Astrocyte (in vitro differentiated cells and primary cell): Measurements from ENCODE around the gene DIP2C.

Source experiments
- EZH2 ChIP-seq: IDR thresholded peaks from 2 replicates; pipeline ENCODE4 v1.6.1; 2012; ENCODE audit warnings: mild to moderate bottlenecking, low read length, inconsistent platforms; ENCODE audit not compliant: insufficient read depth
- TF ChIP-seq, protein P1 (sequence below): IDR thresholded peaks from 2 replicates; pipeline ENCODE4 v1.5.1; 2011; ENCODE audit warnings: low read depth, mild to moderate bottlenecking, inconsistent platforms, low read length, moderate library complexity; ENCODE audit not compliant: insufficient read depth

DNA sequence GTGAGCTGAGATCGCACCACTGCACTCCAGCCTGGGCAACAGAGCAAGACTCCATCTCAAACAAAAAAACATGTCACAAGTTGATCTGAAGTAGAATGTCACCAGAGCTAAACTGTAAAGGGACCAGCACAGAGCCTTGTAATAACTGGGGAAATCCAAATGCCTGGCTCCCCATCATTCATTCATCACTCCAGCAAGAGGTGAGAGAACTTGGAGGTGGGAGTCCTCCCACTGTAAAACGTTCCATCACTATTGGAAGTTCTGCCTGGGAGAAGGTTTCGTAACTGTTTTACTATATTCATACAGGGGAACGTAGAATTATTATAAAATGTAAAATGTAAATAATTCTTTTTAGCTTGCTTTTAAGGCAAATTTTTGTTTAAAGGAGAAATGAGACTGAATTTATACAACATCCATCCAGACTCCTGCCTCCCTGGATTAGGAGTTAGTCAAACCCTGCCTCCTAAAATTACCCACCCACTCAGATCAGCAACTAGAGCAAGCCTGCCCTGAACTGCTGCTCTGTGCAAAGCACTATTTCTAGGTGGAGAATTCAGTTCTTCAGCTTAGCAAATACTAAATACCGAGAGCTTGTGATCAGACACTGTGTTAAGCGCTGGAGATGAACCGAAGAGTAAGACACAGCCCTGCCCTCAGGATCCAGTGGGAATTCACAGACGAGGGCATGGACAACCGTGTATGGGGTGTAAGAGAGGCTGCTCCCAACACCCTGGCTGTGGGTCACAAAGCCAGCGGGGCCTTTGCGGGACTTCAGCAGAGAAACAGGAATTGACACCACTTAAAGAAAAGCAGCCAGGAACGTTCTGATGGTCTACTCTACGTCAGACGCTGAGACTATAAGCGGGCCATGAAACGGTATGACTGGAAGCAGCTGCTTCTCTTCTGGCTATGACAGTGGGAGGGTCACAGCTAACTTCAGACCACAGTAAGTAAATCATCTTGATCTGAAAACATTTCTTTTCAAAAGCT is 345.9 kb downstream of the DIP2C start:
- TF ChIP-seq, protein P1, sequence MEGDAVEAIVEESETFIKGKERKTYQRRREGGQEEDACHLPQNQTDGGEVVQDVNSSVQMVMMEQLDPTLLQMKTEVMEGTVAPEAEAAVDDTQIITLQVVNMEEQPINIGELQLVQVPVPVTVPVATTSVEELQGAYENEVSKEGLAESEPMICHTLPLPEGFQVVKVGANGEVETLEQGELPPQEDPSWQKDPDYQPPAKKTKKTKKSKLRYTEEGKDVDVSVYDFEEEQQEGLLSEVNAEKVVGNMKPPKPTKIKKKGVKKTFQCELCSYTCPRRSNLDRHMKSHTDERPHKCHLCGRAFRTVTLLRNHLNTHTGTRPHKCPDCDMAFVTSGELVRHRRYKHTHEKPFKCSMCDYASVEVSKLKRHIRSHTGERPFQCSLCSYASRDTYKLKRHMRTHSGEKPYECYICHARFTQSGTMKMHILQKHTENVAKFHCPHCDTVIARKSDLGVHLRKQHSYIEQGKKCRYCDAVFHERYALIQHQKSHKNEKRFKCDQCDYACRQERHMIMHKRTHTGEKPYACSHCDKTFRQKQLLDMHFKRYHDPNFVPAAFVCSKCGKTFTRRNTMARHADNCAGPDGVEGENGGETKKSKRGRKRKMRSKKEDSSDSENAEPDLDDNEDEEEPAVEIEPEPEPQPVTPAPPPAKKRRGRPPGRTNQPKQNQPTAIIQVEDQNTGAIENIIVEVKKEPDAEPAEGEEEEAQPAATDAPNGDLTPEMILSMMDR = no peak
- TF ChIP-seq EZH2 = no peak
